HEK293 (cell line): ENCODE results near the gene ATP4A.

Experiments
- ZBTB21 ChIP-seq: fragments of 450-650 bp; formaldehyde crosslinking; IDR thresholded peaks from 2 replicates; pipeline ENCODE4 v1.5.1; 2017; ENCODE audit warnings: missing biosample characterization, missing genetic modification characterization
- ZNF280C ChIP-seq: fragments of 450-650 bp; formaldehyde crosslinking; IDR thresholded peaks from 2 replicates; pipeline ENCODE4 v1.5.1; 2016; ENCODE audit warnings: missing biosample characterization, missing genetic modification characterization
- ZNF398 ChIP-seq: fragments of 450-650 bp; formaldehyde crosslinking; IDR thresholded peaks from 2 replicates; pipeline ENCODE4 v1.5.1; 2017; ENCODE audit warnings: missing biosample characterization, missing genetic modification characterization
- ZNF549 ChIP-seq: fragments of 450-650 bp; IDR thresholded peaks from 2 replicates; pipeline ENCODE4 v1.5.1; 2018; ENCODE audit warnings: missing biosample characterization, missing genetic modification characterization, mild to moderate bottlenecking, inconsistent platforms, moderate library complexity
- ZNF580 ChIP-seq: fragments of 450-650 bp; formaldehyde crosslinking; IDR thresholded peaks from 2 replicates; pipeline ENCODE4 v1.5.1; 2016; ENCODE audit warnings: missing biosample characterization, missing genetic modification characterization

- TF ChIP-seq ZBTB21 = no peak
- no peak for TF ChIP-seq ZNF580 (tag by site-specific recombination)
- TF ChIP-seq ZNF280C (tag by site-specific recombination) = no peak
- no peak for TF ChIP-seq ZNF549 (tag by site-specific recombination)
- TF ChIP-seq ZNF398 (tag by site-specific recombination) = no peak
Observed at GRCh38 chr19:35518313-35518712, 45.1 kb downstream of the ATP4A start.
